Gastroesophageal sphincter (tissue), 3 donors: ENCODE results near the gene DEFB132.

Experiments
- CTCF ChIP-seq, 4 experiments: fragments of 200-600 bp in 2 of 4; fragments of 450-650 bp in 2 of 4; sonication (generic) in 1 of 4; IDR thresholded peaks; one replicate each; pipeline ENCODE4 v1.5.1; 2017 to 2019; ENCODE audit warnings: antibody characterized with exemption in 4 of 4, mild to moderate bottlenecking in 2 of 4, moderate library complexity in 2 of 4
- EP300 ChIP-seq: sonication (generic); formaldehyde crosslinking; IDR thresholded peaks from one replicate; pipeline ENCODE4 v1.6.1; 2017; ENCODE audit warnings: antibody characterized with exemption, mild to moderate bottlenecking
- POLR2A ChIP-seq, 2 donors: fragments of 450-650 bp; IDR thresholded peaks; one replicate each; pipeline ENCODE4 v1.6.1; 2017; ENCODE audit warnings: antibody characterized with exemption in 2 of 2, mild to moderate bottlenecking in 2 of 2, moderate library complexity in 1 of 2

- no peak for TF ChIP-seq CTCF (IDR thresholded peaks at IDR 0.05)
- no peak for TF ChIP-seq POLR2A (IDR thresholded peaks at IDR 0.05)
- no peak for TF ChIP-seq EP300
Observed at GRCh38 chr20:257419-257818, at the start of gene DEFB132.
